NCI-H82 (cell line): Measurements from ENCODE around the gene GOT1.
A peak's percentile ranks its signal among the peaks of the same experiment; 100 is the strongest.

Source experiments
- DNase-seq: peaks from one replicate; lab custom pipeline; 2025; lab: John Stamatoyannopoulos, UW

The GOT1 gene

DNA sequence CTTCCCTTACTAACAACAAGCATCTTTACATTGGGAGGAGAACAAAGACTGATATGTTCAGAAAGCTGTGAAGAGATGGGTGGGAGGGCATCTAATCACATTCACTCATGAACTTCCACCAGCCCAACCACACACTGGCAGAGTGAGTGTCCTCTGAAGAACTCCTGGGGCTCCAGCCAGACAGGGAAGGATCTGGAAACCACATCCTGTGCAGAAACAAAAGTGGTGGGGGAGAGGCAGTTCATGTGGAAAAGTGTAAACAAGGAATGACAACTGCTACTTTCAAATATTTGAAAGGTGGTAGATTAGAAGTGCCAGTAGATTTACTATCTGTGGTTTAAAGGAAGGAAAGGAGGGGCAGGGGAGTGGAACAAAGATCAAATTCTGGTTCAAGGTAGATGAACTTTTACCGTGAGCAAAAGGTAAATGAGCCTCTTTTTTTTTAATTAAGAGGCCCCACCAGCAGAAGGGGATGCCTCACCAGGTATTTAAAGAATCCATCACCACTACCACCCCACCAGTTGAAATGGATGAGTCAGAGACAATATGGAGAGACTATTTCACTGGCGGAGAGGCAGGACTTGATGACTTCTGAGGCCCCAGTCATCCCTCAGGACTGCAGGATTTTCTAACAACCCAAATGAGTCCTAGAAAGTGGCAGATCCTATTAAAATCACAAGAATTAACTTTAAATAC is 34.5 kb downstream of the GOT1 start:
- no peak for DNase-seq

- DNase-seq, result no peak
Observed at GRCh38 chr10:99394761-99395386, 35.5 kb downstream of the GOT1 start.

GRCh38 chr10:99394256-99394655 is 36.2 kb downstream of the GOT1 start:
- no peak for DNase-seq

GRCh38 chr10:99393683-99394082 is 36.7 kb downstream of the GOT1 start:
- no peak for DNase-seq

GRCh38 chr10:99393036-99393435 is 37.4 kb downstream of the GOT1 start:
- DNase-seq, result no peak

DNA sequence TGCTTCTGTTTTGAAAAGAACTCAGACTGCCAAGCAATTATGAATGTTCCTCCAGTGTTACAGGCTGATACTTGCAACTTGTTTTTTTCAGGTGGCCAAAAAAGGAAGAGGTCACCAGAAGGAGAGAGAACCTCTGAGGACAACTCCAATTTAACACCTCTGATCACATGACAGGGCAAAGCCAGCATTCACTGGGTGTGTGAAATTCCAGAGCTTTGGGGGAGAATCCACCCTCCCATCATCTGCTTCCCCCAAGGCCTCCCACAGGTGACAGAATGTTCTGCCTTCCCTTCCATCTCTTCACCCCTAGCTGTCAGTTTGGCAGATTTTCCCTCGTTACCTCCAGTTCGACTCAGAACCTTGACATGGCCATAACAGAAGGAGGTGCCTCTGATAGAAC is 39.1 kb downstream of the GOT1 start:
- no peak for DNase-seq

DNA sequence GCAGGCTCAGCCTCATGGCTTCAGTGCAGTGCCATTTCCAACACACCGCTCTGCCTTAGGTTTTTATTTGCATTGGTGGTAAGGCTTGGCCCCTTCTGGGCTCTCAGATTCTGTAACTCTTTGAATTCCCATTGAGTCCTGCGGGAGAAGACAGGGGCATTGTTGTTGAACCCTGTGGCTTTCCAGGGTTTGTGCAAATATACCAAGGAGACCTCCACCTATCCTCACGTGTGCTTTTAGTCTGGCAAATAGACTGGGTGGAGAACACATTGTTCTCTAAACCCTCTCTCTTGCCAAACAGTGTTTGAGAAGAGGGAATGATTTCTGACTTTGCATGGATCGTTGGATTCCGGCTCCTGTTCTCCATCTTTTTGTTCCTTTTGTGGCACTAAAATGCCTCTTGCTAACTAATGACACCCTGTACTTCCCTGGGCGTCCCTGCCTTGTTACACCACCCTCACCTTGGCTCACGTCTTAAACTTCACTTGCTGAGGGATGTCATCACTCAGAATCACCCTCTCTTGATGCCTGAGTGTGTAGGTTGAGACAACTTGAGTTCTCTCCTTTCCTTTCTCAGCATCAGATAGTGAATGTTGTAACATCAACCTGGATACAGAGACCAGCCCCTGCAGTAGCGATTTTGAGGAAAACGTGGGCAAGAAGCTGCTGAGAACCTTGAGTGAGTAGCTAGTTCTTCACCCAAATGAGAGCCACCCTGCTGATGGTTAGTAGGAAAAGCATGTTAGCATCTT is 40.5 kb downstream of the GOT1 start:
- DNase-seq, result no peak

DNA sequence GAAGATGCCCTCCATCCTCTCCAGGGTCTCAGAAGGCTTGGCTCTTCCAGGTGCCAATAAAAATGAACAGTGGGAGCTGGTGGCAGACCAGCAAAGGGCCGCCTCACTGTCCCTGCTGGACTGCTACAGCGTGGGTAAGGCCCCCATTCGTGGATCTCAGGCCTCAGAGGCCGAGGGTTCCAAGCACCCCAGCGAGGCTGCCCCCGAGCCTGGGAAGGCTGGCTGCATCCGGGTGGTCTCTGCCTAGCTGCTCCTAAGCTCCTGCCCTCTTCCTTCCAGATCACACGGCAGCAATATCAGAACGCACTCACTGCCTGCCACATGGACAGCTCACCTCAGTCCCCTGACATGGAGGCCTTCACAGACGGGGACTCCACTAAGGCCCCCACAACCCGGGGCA is 42.9 kb downstream of the GOT1 start:
- DNase-seq, result no peak

- no peak for DNase-seq
Observed at GRCh38 chr10:99387071-99387470, 43.4 kb downstream of the GOT1 start.

GRCh38 chr10:99382176-99382575 is 48.2 kb downstream of the GOT1 start:
- DNase-seq, result no peak

DNA sequence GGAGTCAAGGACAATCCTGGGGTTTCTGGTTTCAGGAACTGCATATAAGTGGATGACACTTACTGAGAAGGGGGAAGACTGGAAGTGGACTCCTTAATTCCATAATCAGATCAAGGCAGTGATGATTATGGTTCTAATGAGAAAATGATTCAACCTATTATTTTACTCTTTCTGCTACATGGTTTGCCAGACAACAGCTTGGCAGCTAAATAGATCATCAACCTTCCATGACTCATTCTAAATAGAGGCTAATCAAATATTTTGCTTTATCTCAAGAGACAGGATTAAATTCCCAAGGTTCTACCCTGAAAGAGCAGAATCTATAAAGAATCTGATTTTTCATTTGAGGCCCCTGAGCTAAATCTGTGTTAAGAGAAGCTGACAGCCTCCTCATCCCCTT is 55.0 kb downstream of the GOT1 start:
- peak; percentile 83 for DNase-seq

DNA sequence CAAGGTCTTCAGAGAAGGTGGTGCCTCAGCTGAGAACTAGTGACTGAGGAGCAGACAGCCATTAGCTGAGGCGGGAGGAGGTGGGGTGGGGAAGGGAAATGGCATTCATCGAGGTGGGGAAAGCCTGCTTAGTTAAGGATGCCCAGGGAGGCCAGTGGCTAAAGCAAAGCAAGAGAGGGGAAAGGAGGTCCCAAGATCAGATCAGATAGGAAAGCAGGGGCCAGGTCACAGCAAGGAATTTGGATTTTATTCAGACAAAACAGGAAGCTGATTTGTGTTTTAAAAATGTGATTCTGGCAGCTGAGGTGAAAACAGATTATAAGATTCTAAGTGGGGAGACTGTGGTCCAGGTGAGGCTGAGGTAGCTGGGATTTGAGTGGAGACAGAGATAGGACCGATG is 55.5 kb downstream of the GOT1 start:
- peak; percentile 37 for DNase-seq

- DNase-seq, result peak; percentile 37
Observed at GRCh38 chr10:99374526-99374925, 55.9 kb downstream of the GOT1 start.

DNA sequence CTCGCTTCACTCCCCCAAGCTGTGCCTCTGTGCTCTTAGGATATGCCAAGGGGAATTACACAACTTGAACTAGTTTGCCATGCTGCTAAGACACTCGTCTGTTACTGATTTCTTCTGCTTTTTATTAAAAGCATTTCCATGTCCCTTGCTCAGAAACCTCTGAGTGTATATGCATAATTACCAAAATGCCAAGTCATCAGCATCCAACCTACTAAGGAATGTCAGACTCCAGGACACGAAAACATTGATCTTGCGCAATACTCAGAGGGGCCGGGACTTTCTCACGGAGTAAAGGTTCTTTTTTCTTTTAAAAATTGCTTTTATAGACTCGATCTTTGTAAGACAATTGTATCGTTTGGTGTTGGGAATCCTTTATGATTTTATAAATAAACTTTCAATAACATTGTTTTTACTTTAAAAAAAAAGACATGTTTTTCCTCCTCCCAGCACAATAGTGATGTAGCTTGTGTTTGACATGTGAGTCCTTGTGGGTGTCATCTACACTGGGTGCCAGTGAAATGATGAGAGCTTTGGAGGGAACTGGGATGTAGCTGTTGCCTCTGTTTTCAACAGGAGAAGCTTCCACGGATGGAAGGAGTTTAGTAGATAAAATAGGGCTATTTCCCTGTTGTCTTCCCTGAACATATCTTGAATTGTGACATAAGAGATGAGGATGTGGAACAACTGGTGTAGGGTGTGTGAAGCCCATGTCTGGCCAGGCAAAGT is 57.7 kb downstream of the GOT1 start:
- no peak for DNase-seq

DNA sequence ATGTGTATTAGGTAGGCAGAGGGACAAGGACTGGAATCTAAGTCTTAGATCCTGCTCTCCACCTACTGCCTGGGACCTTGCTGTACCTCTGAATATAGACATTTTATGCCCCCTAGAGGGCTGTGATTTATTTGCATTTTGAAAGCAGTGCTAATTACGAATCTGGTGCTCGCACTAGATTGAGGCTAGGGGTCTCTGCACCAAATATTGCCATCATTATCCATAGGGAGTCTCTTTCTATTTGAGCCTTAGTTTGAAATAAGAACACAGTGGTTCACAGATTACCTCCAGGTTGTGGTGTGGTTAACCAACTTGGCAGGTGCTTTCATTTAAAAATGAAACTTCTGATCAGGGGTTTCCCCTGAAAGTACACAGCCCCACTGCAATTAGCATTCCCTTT is 59.4 kb downstream of the GOT1 start:
- DNase-seq, result peak; percentile 61

DNA sequence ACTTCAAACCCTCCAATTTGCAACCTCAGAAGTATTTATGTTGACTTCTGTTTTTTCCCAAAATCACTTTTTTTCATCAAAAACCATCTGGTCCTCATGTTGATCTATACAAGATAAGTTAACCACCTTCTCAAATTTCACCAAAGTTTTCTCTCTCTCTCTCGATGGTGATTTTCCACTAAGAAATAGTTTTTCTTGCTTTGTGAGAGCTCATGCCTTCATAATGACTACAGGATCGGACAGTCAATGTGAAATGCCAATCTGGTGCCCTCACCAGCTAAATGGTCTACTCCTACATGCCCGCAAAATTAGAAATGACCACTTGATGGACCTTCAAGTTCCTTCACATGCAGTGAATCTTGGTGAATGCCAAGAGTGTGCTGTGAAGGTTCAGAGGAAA is 60.9 kb downstream of the GOT1 start:
- DNase-seq, result no peak

GRCh38 chr10:99369126-99369525 is 61.3 kb downstream of the GOT1 start:
- DNase-seq, result no peak

- no peak for DNase-seq
Observed at GRCh38 chr10:99368646-99369045, 61.8 kb downstream of the GOT1 start.

- DNase-seq, result no peak
Observed at GRCh38 chr10:99366666-99367065, 63.8 kb downstream of the GOT1 start.

- no peak for DNase-seq
Observed at GRCh38 chr10:99365736-99366135, 64.7 kb downstream of the GOT1 start.

- DNase-seq, result no peak
Observed at GRCh38 chr10:99365311-99365710, 65.1 kb downstream of the GOT1 start.

GRCh38 chr10:99364125-99364524 is 66.3 kb downstream of the GOT1 start:
- no peak for DNase-seq

DNA sequence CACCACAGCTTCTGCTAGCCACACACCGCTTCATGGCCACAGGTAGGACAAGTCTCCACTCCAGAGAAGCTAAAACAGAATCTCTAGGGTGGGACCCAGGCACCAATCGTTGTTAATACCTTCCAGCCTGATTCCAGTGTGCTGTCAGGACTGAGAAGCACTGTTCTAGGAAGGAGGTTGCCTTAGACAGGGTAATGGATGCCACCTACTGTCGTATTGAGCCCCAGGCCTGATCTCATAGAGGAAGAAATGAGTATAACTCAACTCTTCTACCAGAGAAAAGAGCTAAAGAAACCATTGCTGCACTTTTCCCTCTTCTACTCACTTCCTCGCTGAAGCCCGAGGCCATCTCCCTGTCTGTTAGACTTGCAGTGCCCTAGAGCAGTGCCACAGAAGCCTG is 69.5 kb downstream of the GOT1 start:
- DNase-seq, result no peak
